GM12873 (cell line): ENCODE measurements around the gene CHRNB1.

Source experiments
- CTCF ChIP-seq: IDR thresholded peaks from 2 replicates; pipeline ENCODE4 v1.5.1; 2012; ENCODE audit warnings: low read depth, mild to moderate bottlenecking, moderate library complexity, low read length, control low read depth; ENCODE audit not compliant: insufficient read depth; ENCODE audit errors: missing control alignments

CHRNB1 gene

GRCh38 chr17:7425756-7426155, 19.1 kb upstream of the CHRNB1 start:
- no peak for TF ChIP-seq CTCF

- no peak for TF ChIP-seq CTCF
Observed at GRCh38 chr17:7426203-7426863, 18.5 kb upstream of the CHRNB1 start.

- TF ChIP-seq CTCF = no peak
Observed at GRCh38 chr17:7426896-7427489, 17.9 kb upstream of the CHRNB1 start.

- no peak for TF ChIP-seq CTCF
Observed at GRCh38 chr17:7427549-7427948, 17.3 kb upstream of the CHRNB1 start.

GRCh38 chr17:7428557-7428956, 16.3 kb upstream of the CHRNB1 start, which contains the start of gene SPEM3:
TSS of gene SPEM3 (plus strand) at chr17:7428857. CDS start at chr17:7428903, 46 bp downstream.
- TF ChIP-seq CTCF = no peak

- no peak for TF ChIP-seq CTCF
Observed at GRCh38 chr17:7429722-7430121, 15.1 kb upstream of the CHRNB1 start.

GRCh38 chr17:7431231-7431630, 13.6 kb upstream of the CHRNB1 start:
- TF ChIP-seq CTCF = no peak
